ENCODE data around the gene CSGALNACT2. TPM values are rescaled to one million over a fixed set of nuclear protein-coding genes. Genes with fewer than 3 reads are reported as not detected.

CSGALNACT2 gene
- total RNA-seq, 1 donor from 2014 or later, result 7.1 TPM

GRCh38 chr10:43128331-43128730 is 9.9 kb upstream of the CSGALNACT2 start:
- intact Hi-C loops (cut with micrococcal nuclease), result no loop called here
- DNase-seq, result no peak
- Histone ChIP-seq H3K27me3 (ENCODE audit: low read depth) (peaks cover 4% of the 10 kb centered on the region), H3K4me3 (no peak overlapping the region), H3K9me3 (replicated peaks) (no peaks in the 10 kb centered on the region), H3K27ac (replicated peaks) (no peak overlapping the region), H3K4me1 (no peaks in the 10 kb centered on the region), H3K36me3 (no peaks in the 10 kb centered on the region)
- TF ChIP-seq CTCF (IDR thresholded peaks at IDR 0.05; ENCODE audit: borderline replicate concordance), result no peak

- H3K27me3 ChIP-seq (ENCODE audit: low read depth), result peaks cover 4% of the 10 kb centered on the region
- H3K36me3 ChIP-seq, result no peaks in the 10 kb centered on the region
- no peaks in the 10 kb centered on the region for H3K9me3 ChIP-seq (replicated peaks)
- no peak overlapping the region for H3K4me3 ChIP-seq
- DNase-seq, result no peak
- intact Hi-C loops (cut with micrococcal nuclease), result no loop called here
- no peak overlapping the region for H3K27ac ChIP-seq (replicated peaks)
- TF ChIP-seq CTCF (IDR thresholded peaks at IDR 0.05; ENCODE audit: borderline replicate concordance), result no peak
- no peaks in the 10 kb centered on the region for H3K4me1 ChIP-seq
These were observed 9.1 kb upstream of the CSGALNACT2 start for GRCh38 chr10:43128958-43129706.

GRCh38 chr10:43130770-43131171 is 7.5 kb upstream of the CSGALNACT2 start:
- TF ChIP-seq CTCF (IDR thresholded peaks at IDR 0.05; ENCODE audit: borderline replicate concordance), result no peak
- Histone ChIP-seq H3K27me3 (ENCODE audit: low read depth) (peaks cover 4% of the 10 kb centered on the region), H3K4me3 (no peak overlapping the region), H3K36me3 (no peaks in the 10 kb centered on the region), H3K27ac (replicated peaks) (no peak overlapping the region), H3K9me3 (replicated peaks) (no peaks in the 10 kb centered on the region), H3K4me1 (no peaks in the 10 kb centered on the region)
- intact Hi-C loops (cut with micrococcal nuclease), result no loop called here
- no peak for DNase-seq

GRCh38 chr10:43131256-43131655 is 7.0 kb upstream of the CSGALNACT2 start:
- no peaks in the 10 kb centered on the region for H3K4me1 ChIP-seq
- no peak overlapping the region for H3K4me3 ChIP-seq
- DNase-seq, result no peak
- H3K27me3 ChIP-seq (ENCODE audit: low read depth), result no peaks in the 10 kb centered on the region
- H3K36me3 ChIP-seq, result no peaks in the 10 kb centered on the region
- TF ChIP-seq CTCF (IDR thresholded peaks at IDR 0.05; ENCODE audit: borderline replicate concordance), result no peak
- H3K9me3 ChIP-seq (replicated peaks), result no peaks in the 10 kb centered on the region
- no peak overlapping the region for H3K27ac ChIP-seq (replicated peaks)
- intact Hi-C loops (cut with micrococcal nuclease), result no loop called here

- no peak for DNase-seq
- TF ChIP-seq CTCF (IDR thresholded peaks at IDR 0.05; ENCODE audit: borderline replicate concordance), result no peak
- Histone ChIP-seq H3K36me3 (no peaks in the 10 kb centered on the region), H3K9me3 (replicated peaks) (no peaks in the 10 kb centered on the region), H3K27me3 (ENCODE audit: low read depth) (no peaks in the 10 kb centered on the region), H3K27ac (replicated peaks) (no peak overlapping the region), H3K4me1 (peaks cover 3% of the 10 kb centered on the region), H3K4me3 (no peak overlapping the region)
- intact Hi-C loops (cut with micrococcal nuclease), result no loop called here
These were observed 6.3 kb upstream of the CSGALNACT2 start for GRCh38 chr10:43131906-43132305.
